GM12878 (cell line): Measurements from ENCODE around the gene YARS1. TPM values are rescaled to one million over a fixed set of nuclear protein-coding genes. Genes with fewer than 3 reads are reported as not detected.

Experiments used
- ATAC-seq: fragments of 200-7000 bp; cut with Tn5 transposase; 3 replicates; pipeline ENCODE4 v1.9.1; 2020; ENCODE audit warnings: mild to moderate bottlenecking, moderate library complexity
- BruUV-seq: library from RNA; stranded (reverse); fragments of 400-500 nt; replicated peaks from 2 replicates; lab custom pipeline; 2021; lab: Mats Ljungman, UMichigan
- CTCF ChIA-PET: fragments of 300-600 bp; sonication (Branson Sonifier 250); formaldehyde crosslinking; extraction: SDS; loops from one replicate; lab custom pipeline; 2021; ENCODE audit warnings: inconsistent platforms; lab: Yijun Ruan, JAX
- POLR2A ChIA-PET: fragments of 350-600 bp; formaldehyde crosslinking; extraction: SDS; loops from one replicate; lab custom pipeline; 2021; ENCODE audit warnings: inconsistent platforms; lab: Charles Lee
- RAD21 ChIA-PET: fragments of 300-600 bp; sonication (Branson Sonifier 250); formaldehyde crosslinking; loops from one replicate; lab custom pipeline; 2023; ENCODE audit warnings: antibody characterized with exemption; ENCODE audit not compliant: unreplicated experiment; lab: Charles Lee
- SMC1A ChIA-PET: fragments of 300-600 bp; sonication (Branson Sonifier 250); formaldehyde crosslinking; loops from one replicate; lab custom pipeline; 2023; ENCODE audit not compliant: unreplicated experiment, uncharacterized antibody; lab: Charles Lee
- DNase-seq: peaks from one replicate; pipeline ENCODE4 v3.0.0-alpha.2; 2011; ENCODE audit warnings: low read depth, low spot score
- FAIRE-seq: peaks from 3 replicates; lab custom pipeline; 2011; peaks lifted over from hg19 to GRCh38; lab: Jason Lieb, UNC
- H2AFZ ChIP-seq: 2 replicates; pipeline ENCODE4 v1.6.0; 2011; ENCODE audit warnings: low read depth, low read length, control low read depth; ENCODE audit not compliant: control insufficient read depth
- H3K27ac ChIP-seq: 2 replicates; pipeline ENCODE4 v1.5.1; 2011; ENCODE audit warnings: control low read depth; ENCODE audit not compliant: control insufficient read depth, insufficient read depth
- H3K27me3 ChIP-seq, 2 experiments: replicated peaks in 1 of 2; 2 replicates each; pipeline versions ENCODE4 v1.6.0 to v1.6.1; 2011; ENCODE audit warnings: low read length in 1 of 2; ENCODE audit not compliant: control insufficient read depth in 2 of 2, insufficient read depth in 2 of 2
- H3K36me3 ChIP-seq, 2 experiments: 2 replicates each; pipeline ENCODE4 v1.5.1; 2011; ENCODE audit warnings: low read length in 1 of 2; ENCODE audit not compliant: control insufficient read depth in 2 of 2, insufficient read depth in 2 of 2
- H3K4me1 ChIP-seq: 2 replicates; pipeline ENCODE4 v1.6.1; 2011; ENCODE audit warnings: mild to moderate bottlenecking, low read length, moderate library complexity, mixed read lengths; ENCODE audit not compliant: control insufficient read depth, insufficient read depth
- H3K4me2 ChIP-seq: 2 replicates; pipeline ENCODE4 v1.6.0; 2011; ENCODE audit warnings: control low read depth; ENCODE audit not compliant: control insufficient read depth, insufficient read depth
- H3K4me3 ChIP-seq: fragments of 200-600 bp; sonication (generic); 2 replicates; pipeline ENCODE4 v1.5.1; 2016
- H3K79me2 ChIP-seq: 2 replicates; pipeline ENCODE4 v1.6.0; 2011; ENCODE audit warnings: low read length; ENCODE audit not compliant: control insufficient read depth, insufficient read depth
- H3K9ac ChIP-seq: 2 replicates; pipeline ENCODE4 v1.8.0; 2011; ENCODE audit warnings: low read length, control low read depth, mixed read lengths; ENCODE audit not compliant: control insufficient read depth, insufficient read depth
- H3K9me3 ChIP-seq: replicated peaks from 3 replicates; pipeline ENCODE4 v1.5.1; 2011; ENCODE audit warnings: mild to moderate bottlenecking, low read length; ENCODE audit not compliant: control insufficient read depth, insufficient read depth
- H4K20me1 ChIP-seq: 2 replicates; pipeline ENCODE4 v1.6.0; 2011; ENCODE audit not compliant: control insufficient read depth, insufficient read depth
- BCL3 ChIP-seq: IDR thresholded peaks from 2 replicates; pipeline ENCODE4 v1.6.1; 2011; ENCODE audit warnings: borderline replicate concordance, low read depth, mild to moderate bottlenecking, moderate library complexity, low read length; ENCODE audit not compliant: insufficient read depth, poor library complexity, severe bottlenecking
- CREM ChIP-seq: IDR thresholded peaks from 2 replicates; pipeline ENCODE4 v1.6.1; 2014; ENCODE audit warnings: antibody characterized with exemption, low read depth
- EED ChIP-seq: sonication (generic); IDR thresholded peaks from 2 replicates; pipeline ENCODE4 v1.6.1; 2016; ENCODE audit warnings: antibody characterized with exemption, low read depth
- LARP7 ChIP-seq: fragments of 450-650 bp; IDR thresholded peaks from 2 replicates; pipeline ENCODE4 v1.6.1; 2017; ENCODE audit warnings: mild to moderate bottlenecking
- MTA3 ChIP-seq: IDR thresholded peaks from 2 replicates; pipeline ENCODE4 v1.6.1; 2012; ENCODE audit warnings: low read length, inconsistent platforms, borderline replicate concordance
- NFXL1 ChIP-seq: fragments of 450-650 bp; IDR thresholded peaks from 2 replicates; pipeline ENCODE4 v1.6.1; 2017; ENCODE audit warnings: antibody characterized with exemption, mild to moderate bottlenecking, borderline replicate concordance
- NR2C2 ChIP-seq: IDR thresholded peaks from 2 replicates; pipeline ENCODE4 v1.6.1; 2011; ENCODE audit warnings: borderline replicate concordance, low read depth; ENCODE audit not compliant: control insufficient read depth, insufficient read length
- NR2F1 ChIP-seq: fragments of 450-650 bp; conservative IDR thresholded peaks from 2 replicates; pipeline ENCODE4 v1.6.1; 2017; ENCODE audit warnings: mild to moderate bottlenecking
- RAD21 ChIP-seq: IDR thresholded peaks from 2 replicates; pipeline ENCODE4 v1.6.1; 2011; ENCODE audit warnings: mild to moderate bottlenecking, low read depth, low read length, moderate library complexity; ENCODE audit not compliant: insufficient read depth
- SIX5 ChIP-seq: IDR thresholded peaks from 2 replicates; pipeline ENCODE4 v1.6.1; 2011; ENCODE audit warnings: mild to moderate bottlenecking, low read depth, low read length, moderate library complexity; ENCODE audit not compliant: severe bottlenecking
- SMAD5 ChIP-seq: IDR thresholded peaks from 2 replicates; pipeline ENCODE4 v1.6.1; 2016; ENCODE audit warnings: antibody characterized with exemption, low read depth
- SMC3 ChIP-seq: IDR thresholded peaks from 2 replicates; pipeline ENCODE4 v1.6.1; 2011; ENCODE audit warnings: low read length, improper control_type of control experiment, borderline replicate concordance
- SP1 ChIP-seq: IDR thresholded peaks from one replicate; pipeline ENCODE4 v1.6.1; 2011; ENCODE audit warnings: low read depth, low read length
- YBX1 ChIP-seq: fragments of 450-650 bp; IDR thresholded peaks from 2 replicates; pipeline ENCODE4 v1.6.1; 2016; ENCODE audit warnings: antibody characterized with exemption
- ZBTB4 ChIP-seq: fragments of 450-650 bp; formaldehyde crosslinking; IDR thresholded peaks from 2 replicates; pipeline ENCODE4 v1.4.0; 2022; ENCODE audit warnings: mild to moderate bottlenecking, moderate library complexity
- ZNF687 ChIP-seq: fragments of 450-650 bp; IDR thresholded peaks from 2 replicates; pipeline ENCODE4 v1.6.1; 2017; ENCODE audit warnings: mild to moderate bottlenecking, moderate library complexity
- WGBS: methylation state at CpG from one replicate; pipeline ENCODE4 v1.1.6; 2016; ENCODE audit warnings: low lambda C conversion rate; ENCODE audit not compliant: insufficient replicate concordance, insufficient coverage; ENCODE audit errors: missing lambda C conversion rate; 5-methylcytosine and 5-hydroxymethylcytosine counted together
- in situ Hi-C: fragments of 300-500 bp; cut with MboI; formaldehyde crosslinking; loops from 9 replicates; pipeline ENCODE4 v1.14.3; 2018; ENCODE audit warnings: mixed read lengths
- intact Hi-C: fragments of 100-400 bp; cut with micrococcal nuclease; formaldehyde crosslinking; loops from one replicate; pipeline ENCODE4 v1.14.2; 2022; ENCODE audit not compliant: unreplicated experiment
- polyA plus RNA-seq, 11 experiments: library from polyadenylated mRNA; depleted of rRNA in 4 of 11; unstranded in 6 of 11; stranded (reverse) in 5 of 11; fragments of >200 nt; fragmentation: Nextera tagmentation in 4 of 11; fragmentation: Illumina TruSeq in 1 of 11; extraction: Ambion mirVana in 4 of 11; extraction: Trizol in 1 of 11; gene quantifications; 1 replicate in 1 of 11; 2 replicates in 10 of 11; pipeline versions ENCODE4 v1.2.1 to v1.2.3, GENCODE V29; 2011 to 2016; ENCODE audit warnings: inconsistent platforms in 2 of 11, missing spikeins in 2 of 11, low read depth in 1 of 11
- total RNA-seq, 4 experiments: library from RNA; depleted of rRNA in 3 of 4; stranded (reverse); fragments of >200 nt in 3 of 4; fragmentation: Illumina TruSeq in 1 of 4; extraction: Trizol in 1 of 4; gene quantifications; 2 replicates each; pipeline versions ENCODE4 v1.2.1 to v1.2.3, GENCODE V29; 2013 to 2021

The YARS1 gene
- total and polyA plus RNA-seq, 10 of the 15 experiments (the other 5 are each of a cell fraction or from before 2014, with no cell fraction given), result 39.9 to 202 (median 136) TPM

- POLR2A ChIA-PET, result interaction anchor here (0.5 to 0.8 kb wide), 2 partner anchors 33 to 840 kb away, joined by 3 to 4 read pairs; no protein-coding TSS in a partner anchor
- Histone ChIP-seq H2AFZ (no peak overlapping the region), H3K4me3 (no peak overlapping the region), H3K27me3 (no peaks in the 10 kb centered on the region; a peak in 1 of 4 replicates), H3K36me3 (no peaks in the 10 kb centered on the region)
- intact Hi-C loops, result no loop called here
- WGBS, result 28% methylated on average over 4 of the region's 4 CpGs
- DNase-seq, result no peak
- ATAC-seq, result no peak
- FAIRE-seq, result no peak
- CTCF ChIA-PET, result interaction anchor here (0.7 to 1.8 kb wide), 12 partner anchors 8 to 229 kb away, joined by 3 to 15 read pairs (median 4); no protein-coding TSS in a partner anchor
- SMC1A ChIA-PET, result interaction anchor here (0.6 to 1.5 kb wide), 7 partner anchors 9 to 44 kb away, joined by 3 to 12 read pairs (median 4); no protein-coding TSS in a partner anchor
- BruUV-seq, result no TSS peak
- no peak for TF ChIP-seq SP1
- no peak for TF ChIP-seq NR2C2
- no peak for TF ChIP-seq MTA3
- no peak for TF ChIP-seq ZNF687
- no peak for TF ChIP-seq NFXL1
- no peak for TF ChIP-seq SIX5
- TF ChIP-seq BCL3, result no peak
- no peak for TF ChIP-seq CREM
- TF ChIP-seq YBX1, result no peak
- TF ChIP-seq SMC3, result no peak
- no peak for TF ChIP-seq ZBTB4 (CRISPR knock-in tag)
- TF ChIP-seq EED, result no peak
- no peak for TF ChIP-seq NR2F1
- no peak for TF ChIP-seq SMAD5
- TF ChIP-seq LARP7, result no peak
- TF ChIP-seq RAD21, result no peak
- TF ChIP-seq, all 136 proteins: peak for 0
- RAD21 ChIA-PET, result interaction anchor here (1.1 to 2.0 kb wide), 2 partner anchors 24 to 37 kb away, joined by 4 to 14 read pairs; no protein-coding TSS in a partner anchor
- in situ Hi-C loops, result no loop called here
- peaks cover 6% of the 10 kb centered on the region for H3K4me1 ChIP-seq
- H4K20me1 ChIP-seq, result no peaks in the 10 kb centered on the region
- no peaks in the 10 kb centered on the region for H3K9me3 ChIP-seq
- no peak overlapping the region for H3K9ac ChIP-seq
- H3K27ac ChIP-seq, result no peak overlapping the region
- no peak overlapping the region for H3K4me2 ChIP-seq
- H3K79me2 ChIP-seq, result no peaks in the 10 kb centered on the region
These were observed 67.8 kb downstream of the YARS1 start for GRCh38 chr1:32749332-32749731.
